ENCODE data around the gene MTOR. TPM values are rescaled to one million over a fixed set of nuclear protein-coding genes. Genes with fewer than 3 reads are reported as not detected.
"Not testable (repeated sequence)": the region's sequence is repeated elsewhere in the genome, so short reads cannot be mapped to it uniquely, and the experiment has no call there.

MTOR gene
- total RNA-seq, 8 experiments from 2014 or later = 27.9 to 59.9 (median 51.2) TPM

GRCh38 chr1:11272832-11273594 lies 10.7 kb upstream of the MTOR start, which contains the start of gene UBIAD1:
Gene UBIAD1, plus strand, starts transcription at chr1:11273198. Its CDS starts 334 bp downstream, at chr1:11273532.
- peak; percentile 89 to 94 (median 91) for ATAC-seq (replicated peaks in 6 of 8)
- 0 to 20% (median 0%) methylated on average over 2 to 13 of the region's 64 CpGs; no CpG with 5 or more reads in 7 of the 10 experiments for WGBS, 10 experiments
- in situ Hi-C loops (cut with MboI; ENCODE audit: low pct_unique_long_range_greater_than_20kb in 2 of 9, low sequenced_read_pairs in 9 of 9, unreplicated experiment in 9 of 9) = no loop called here
- Histone ChIP-seq H3K4me3 (peak within 1 kb of the TSS; percentile 69 to 99 (median 95)), H3K27ac (peak within 1 kb of the TSS; percentile 92 to 96), H3K4me1 (replicated peaks in 1 of 2) (peaks cover 20 to 27% of the 10 kb centered on the region in 2 donors)

GRCh38 chr1:11272544-11272831 lies 10.1 kb upstream of the MTOR start:
- Histone ChIP-seq H3K4me1 (replicated peaks in 1 of 2) (peaks cover 20 to 27% of the 10 kb centered on the region in 2 donors), H3K27ac (no peak overlapping the region), H3K4me3 (peak overlapping the region; percentile 15 to 34 (median 28))
- ATAC-seq (replicated peaks in 6 of 8) = no peak
- in situ Hi-C loops (cut with MboI; ENCODE audit: low pct_unique_long_range_greater_than_20kb in 2 of 9, low sequenced_read_pairs in 9 of 9, unreplicated experiment in 9 of 9) = no loop called here
- WGBS, 10 experiments = 0 to 83% (median 14%) methylated on average over 1 to 9 of the region's 9 CpGs; no CpG with 5 or more reads in 2 of the 10 experiments

GRCh38 chr1:11267350-11268337 lies 5.3 kb upstream of the MTOR start:
- H3K27ac ChIP-seq; H3K4me1 ChIP-seq (replicated peaks in 1 of 2); ATAC-seq (replicated peaks in 6 of 8); in situ Hi-C loops (cut with MboI; ENCODE audit: low pct_unique_long_range_greater_than_20kb in 2 of 9, low sequenced_read_pairs in 9 of 9, unreplicated experiment in 9 of 9); H3K4me3 ChIP-seq: not testable (repeated sequence)
- WGBS, 10 experiments = 67 to 100% (median 80%) methylated on average over 1 to 15 of the region's 19 CpGs

GRCh38 chr1:11266268-11267074 lies 4.1 kb upstream of the MTOR start:
- Histone ChIP-seq H3K4me3 (no peak overlapping the region), H3K4me1 (replicated peaks in 1 of 2) (peaks cover 2 to 5% of the 10 kb centered on the region in 2 donors), H3K27ac (no peak overlapping the region)
- no peak for ATAC-seq (replicated peaks in 6 of 8)
- in situ Hi-C loops (cut with MboI; ENCODE audit: low pct_unique_long_range_greater_than_20kb in 2 of 9, low sequenced_read_pairs in 9 of 9, unreplicated experiment in 9 of 9) = no loop called here
- WGBS, 10 experiments = 44 to 86% (median 72%) methylated on average over 3 to 11 of the region's 12 CpGs; no CpG with 5 or more reads in 1 of the 10 experiments

GRCh38 chr1:11256299-11256698 lies 6.1 kb downstream of the MTOR start:
- no peak for ATAC-seq (replicated peaks in 6 of 8)
- in situ Hi-C loops (cut with MboI; ENCODE audit: low pct_unique_long_range_greater_than_20kb in 2 of 9, low sequenced_read_pairs in 9 of 9, unreplicated experiment in 9 of 9) = no loop called here
- H3K4me1 ChIP-seq (replicated peaks in 1 of 2) = peaks cover 3 to 5% of the 10 kb centered on the region in 2 donors
- no peak overlapping the region for H3K4me3 ChIP-seq
- no peak overlapping the region for H3K27ac ChIP-seq
- WGBS, 10 experiments = 88 to 100% (median 100%) methylated on average over 1 of the region's 1 CpG; no CpG with 5 or more reads in 4 of the 10 experiments

GRCh38 chr1:11253226-11253625 lies 9.1 kb downstream of the MTOR start:
- 74 to 100% (median 86%) methylated on average over 1 to 8 of the region's 8 CpGs; no CpG with 5 or more reads in 1 of the 10 experiments for WGBS, 10 experiments
- no peak overlapping the region for H3K27ac ChIP-seq
- no peaks in the 10 kb centered on the region for H3K4me1 ChIP-seq (replicated peaks in 1 of 2)
- H3K4me3 ChIP-seq = no peak overlapping the region
- ATAC-seq (replicated peaks in 6 of 8) = no peak
- in situ Hi-C loops (cut with MboI; ENCODE audit: low pct_unique_long_range_greater_than_20kb in 2 of 9, low sequenced_read_pairs in 9 of 9, unreplicated experiment in 9 of 9) = no loop called here

- H3K4me3 ChIP-seq = no peak overlapping the region
- 70 to 100% (median 97%) methylated on average over 1 to 8 of the region's 8 CpGs; no CpG with 5 or more reads in 2 of the 10 experiments for WGBS, 10 experiments
- in situ Hi-C loops (cut with MboI; ENCODE audit: low pct_unique_long_range_greater_than_20kb in 2 of 9, low sequenced_read_pairs in 9 of 9, unreplicated experiment in 9 of 9) = no loop called here
- ATAC-seq (replicated peaks in 6 of 8) = no peak
- H3K4me1 ChIP-seq (replicated peaks in 1 of 2) = no peaks in the 10 kb centered on the region
- H3K27ac ChIP-seq = no peak overlapping the region
These were observed 9.8 kb downstream of the MTOR start for GRCh38 chr1:11252538-11252937.

- peak in 1 of 8 experiments; percentile 25 for ATAC-seq (replicated peaks in 6 of 8)
- Histone ChIP-seq H3K4me1 (replicated peaks in 1 of 2) (no peaks in the 10 kb centered on the region), H3K27ac (no peak overlapping the region), H3K4me3 (no peak overlapping the region)
- in situ Hi-C loops (cut with MboI; ENCODE audit: low pct_unique_long_range_greater_than_20kb in 2 of 9, low sequenced_read_pairs in 9 of 9, unreplicated experiment in 9 of 9) = loop anchor here in 5 of 9 experiments (25.0 kb wide), 2 partner anchors 111 to 389 kb away; no protein-coding TSS in a partner anchor
- 60 to 100% (median 93%) methylated on average over 1 to 4 of the region's 4 CpGs; no CpG with 5 or more reads in 2 of the 10 experiments for WGBS, 10 experiments
These were observed 14.2 kb downstream of the MTOR start for GRCh38 chr1:11248169-11248568.

GRCh38 chr1:11245904-11246719 lies 16.2 kb downstream of the MTOR start:
- H3K27ac ChIP-seq = no peak overlapping the region
- no peak overlapping the region for H3K4me3 ChIP-seq
- in situ Hi-C loops (cut with MboI; ENCODE audit: low pct_unique_long_range_greater_than_20kb in 2 of 9, low sequenced_read_pairs in 9 of 9, unreplicated experiment in 9 of 9) = loop anchor here in 5 of 9 experiments (25.0 kb wide), 2 partner anchors 109 to 391 kb away; no protein-coding TSS in a partner anchor
- no peaks in the 10 kb centered on the region for H3K4me1 ChIP-seq (replicated peaks in 1 of 2)
- WGBS, 10 experiments = 87 to 100% (median 90%) methylated on average over 2 to 7 of the region's 7 CpGs
- ATAC-seq (replicated peaks in 6 of 8) = no peak

- ATAC-seq (replicated peaks in 6 of 8) = no peak
- Histone ChIP-seq H3K4me1 (replicated peaks in 1 of 2) (no peaks in the 10 kb centered on the region), H3K4me3 (no peak overlapping the region), H3K27ac (no peak overlapping the region)
- in situ Hi-C loops (cut with MboI; ENCODE audit: low pct_unique_long_range_greater_than_20kb in 2 of 9, low sequenced_read_pairs in 9 of 9, unreplicated experiment in 9 of 9) = loop anchor here in 5 of 9 experiments (25.0 kb wide), 2 partner anchors 108 to 392 kb away; no protein-coding TSS in a partner anchor
- WGBS, 10 experiments = 20 to 100% (median 96%) methylated on average over 1 to 3 of the region's 3 CpGs; no CpG with 5 or more reads in 2 of the 10 experiments
These were observed 17.1 kb downstream of the MTOR start for GRCh38 chr1:11245248-11245647.

- Histone ChIP-seq H3K4me1 (replicated peaks in 1 of 2) (no peaks in the 10 kb centered on the region), H3K4me3 (no peak overlapping the region), H3K27ac (no peak overlapping the region)
- ATAC-seq (replicated peaks in 6 of 8) = no peak
- in situ Hi-C loops (cut with MboI; ENCODE audit: low pct_unique_long_range_greater_than_20kb in 2 of 9, low sequenced_read_pairs in 9 of 9, unreplicated experiment in 9 of 9) = loop anchor here in 5 of 9 experiments (25.0 kb wide), 2 partner anchors 101 to 399 kb away; no protein-coding TSS in a partner anchor
- WGBS, 10 experiments = 88 to 100% (median 100%) methylated on average over 2 to 7 of the region's 7 CpGs; no CpG with 5 or more reads in 3 of the 10 experiments
These were observed 24.0 kb downstream of the MTOR start for GRCh38 chr1:11238311-11238710.

Data from motor neuron (in vitro differentiated cells).